Fibroblast of skin of right quadriceps (primary cell): ENCODE measurements around the gene GATA1.

Source experiments
- DNase-seq: peaks from one replicate; pipeline ENCODE4 v3.0.0-alpha.2; 2013

Gene GATA1

GRCh38 chrX:48786341-48786800 lies at the start of gene GATA1:
Gene GATA1, plus strand, starts transcription at chrX:48786590. Its CDS starts 4,520 bp downstream, at chrX:48791110.
- no peak for DNase-seq

- DNase-seq = no peak
Measured at GRCh38 chrX:48736878-48737212, 49.5 kb upstream of the GATA1 start.

- DNase-seq = peak; percentile 97
Measured at GRCh38 chrX:48737213-48737938, 49.0 kb upstream of the GATA1 start.

- no peak for DNase-seq
Measured at GRCh38 chrX:48737940-48738339, 48.5 kb upstream of the GATA1 start.

- DNase-seq = no peak
Measured at GRCh38 chrX:48741834-48742233, 44.6 kb upstream of the GATA1 start.

- DNase-seq = no peak
Measured at GRCh38 chrX:48745222-48745621, 41.2 kb upstream of the GATA1 start.

GRCh38 chrX:48747415-48748016 lies 38.9 kb upstream of the GATA1 start:
- no peak for DNase-seq

- DNase-seq = no peak
Measured at GRCh38 chrX:48749182-48749581, 37.2 kb upstream of the GATA1 start.

- no peak for DNase-seq
Measured at GRCh38 chrX:48751343-48751742, 35.0 kb upstream of the GATA1 start.

- no peak for DNase-seq
Measured at GRCh38 chrX:48752498-48752897, 33.9 kb upstream of the GATA1 start.

GRCh38 chrX:48753708-48754228 lies 32.6 kb upstream of the GATA1 start:
- DNase-seq = no peak

GRCh38 chrX:48754238-48754637 lies 32.2 kb upstream of the GATA1 start:
- no peak for DNase-seq

- no peak for DNase-seq
Measured at GRCh38 chrX:48761674-48762471, 24.5 kb upstream of the GATA1 start, which contains the start of gene GLOD5. Gene GLOD5, plus strand, starts transcription at chrX:48761747. Its CDS starts 44 bp downstream, at chrX:48761791.

- no peak for DNase-seq
Measured at GRCh38 chrX:48769230-48769629, 17.2 kb upstream of the GATA1 start.

GRCh38 chrX:48770296-48770695 lies 16.1 kb upstream of the GATA1 start:
- no peak for DNase-seq

- DNase-seq = no peak
Measured at GRCh38 chrX:48772602-48773001, 13.8 kb upstream of the GATA1 start.

- no peak for DNase-seq
Measured at GRCh38 chrX:48776818-48777439, 9.5 kb upstream of the GATA1 start.

GRCh38 chrX:48779399-48779798 lies 7.0 kb upstream of the GATA1 start:
- DNase-seq = no peak

- no peak for DNase-seq
Measured at GRCh38 chrX:48781705-48782104, 4.7 kb upstream of the GATA1 start.

- no peak for DNase-seq
Measured at GRCh38 chrX:48782216-48782615, 4.2 kb upstream of the GATA1 start.

GRCh38 chrX:48782795-48783194 lies 3.6 kb upstream of the GATA1 start:
- no peak for DNase-seq

- no peak for DNase-seq
Measured at GRCh38 chrX:48784726-48785125, 1.7 kb upstream of the GATA1 start.

GRCh38 chrX:48785186-48785539 lies 1.2 kb upstream of the GATA1 start:
- no peak for DNase-seq
